Cardiac muscle cell (in vitro differentiated cells and primary cell): ENCODE data around the gene RBM19. TPM values are rescaled to one million over a fixed set of nuclear protein-coding genes. Genes with fewer than 3 reads are reported as not detected.

Experiments
- DNase-seq, 2 donors: peaks; one replicate each; pipeline versions ENCODE4 v3.0.0 to v3.0.0-alpha.2; 2010 to 2017; ENCODE audit warnings: low read depth in 1 of 2, low spot score in 1 of 2
- H3K27ac ChIP-seq: fragments of 200-600 bp; sonication (generic); 2 replicates; pipeline ENCODE4 v1.5.1; 2016
- H3K27me3 ChIP-seq: fragments of 200-600 bp; sonication (generic); 2 replicates; pipeline ENCODE4 v1.6.0; 2016; ENCODE audit warnings: control low read depth
- H3K36me3 ChIP-seq: fragments of 200-600 bp; sonication (generic); 2 replicates; pipeline ENCODE4 v1.5.1; 2016; ENCODE audit warnings: control low read depth
- H3K4me1 ChIP-seq: fragments of 200-600 bp; sonication (generic); 2 replicates; pipeline ENCODE4 v1.8.1; 2017; ENCODE audit warnings: low read depth, mild to moderate bottlenecking, mixed run types
- H3K4me3 ChIP-seq: fragments of 200-600 bp; sonication (generic); 2 replicates; pipeline ENCODE4 v1.5.1; 2016; ENCODE audit warnings: mild to moderate bottlenecking
- H3K9me3 ChIP-seq: fragments of 200-600 bp; sonication (generic); 2 replicates; pipeline ENCODE4 v1.5.1; 2017; ENCODE audit warnings: low read depth, mild to moderate bottlenecking, control low read depth
- CTCF ChIP-seq: IDR thresholded peaks from 2 replicates; pipeline ENCODE4 v1.5.1; 2012; ENCODE audit warnings: low read depth, mild to moderate bottlenecking, low read length
- polyA plus RNA-seq: library from polyadenylated mRNA; unstranded; fragments of >200 nt; fragmentation: Nextera tagmentation; extraction: Ambion mirVana; gene quantifications from 2 replicates; pipeline ENCODE4 v1.2.1, GENCODE V29; 2016
- total RNA-seq: library from RNA; depleted of rRNA; stranded (reverse); fragments of >200 nt; gene quantifications from 2 replicates; pipeline ENCODE4 v1.2.3, GENCODE V29; 2016

RBM19 gene
- total and polyA plus RNA-seq, 2 experiments from 2014 or later, result 28.1 to 31.0 TPM

GRCh38 chr12:113788020-113788856 is 177.9 kb downstream of the RBM19 start:
- peak in 1 of 2 donors; percentile 39 for DNase-seq
- H3K27me3 ChIP-seq, result peaks cover 4% of the 10 kb centered on the region
- H3K36me3 ChIP-seq, result no peaks in the 10 kb centered on the region
- peaks cover 4% of the 10 kb centered on the region for H3K4me1 ChIP-seq
- no peaks in the 10 kb centered on the region for H3K9me3 ChIP-seq
- H3K4me3 ChIP-seq, result no peak overlapping the region
- H3K27ac ChIP-seq, result no peak overlapping the region
- TF ChIP-seq CTCF, result no peak

GRCh38 chr12:113786107-113786506 is 180.0 kb downstream of the RBM19 start:
- peaks cover 4% of the 10 kb centered on the region for H3K27me3 ChIP-seq
- H3K9me3 ChIP-seq, result no peaks in the 10 kb centered on the region
- no peak for TF ChIP-seq CTCF
- no peak for DNase-seq
- H3K27ac ChIP-seq, result no peak overlapping the region
- H3K36me3 ChIP-seq, result no peaks in the 10 kb centered on the region
- no peak overlapping the region for H3K4me3 ChIP-seq
- no peaks in the 10 kb centered on the region for H3K4me1 ChIP-seq

- H3K4me1 ChIP-seq, result no peaks in the 10 kb centered on the region
- TF ChIP-seq CTCF, result no peak
- H3K36me3 ChIP-seq, result no peaks in the 10 kb centered on the region
- no peak overlapping the region for H3K27ac ChIP-seq
- no peak for DNase-seq
- H3K9me3 ChIP-seq, result no peaks in the 10 kb centered on the region
- no peak overlapping the region for H3K4me3 ChIP-seq
- H3K27me3 ChIP-seq, result peaks cover 4% of the 10 kb centered on the region
Measured at GRCh38 chr12:113783811-113784210, 182.3 kb downstream of the RBM19 start.

GRCh38 chr12:113782873-113783272 is 183.3 kb downstream of the RBM19 start:
- H3K4me3 ChIP-seq, result no peak overlapping the region
- H3K4me1 ChIP-seq, result no peaks in the 10 kb centered on the region
- H3K27ac ChIP-seq, result no peak overlapping the region
- DNase-seq, result peak in 1 of 2 donors; percentile 11
- no peaks in the 10 kb centered on the region for H3K9me3 ChIP-seq
- H3K36me3 ChIP-seq, result no peaks in the 10 kb centered on the region
- H3K27me3 ChIP-seq, result peaks cover 4% of the 10 kb centered on the region
- no peak for TF ChIP-seq CTCF

- H3K9me3 ChIP-seq, result no peaks in the 10 kb centered on the region
- no peaks in the 10 kb centered on the region for H3K27me3 ChIP-seq
- H3K4me3 ChIP-seq, result no peak overlapping the region
- no peaks in the 10 kb centered on the region for H3K36me3 ChIP-seq
- no peak for TF ChIP-seq CTCF
- DNase-seq, result peak in 1 of 2 donors; percentile 66
- H3K27ac ChIP-seq, result no peak overlapping the region
- H3K4me1 ChIP-seq, result no peaks in the 10 kb centered on the region
Measured at GRCh38 chr12:113781415-113782198, 184.5 kb downstream of the RBM19 start.
